Measurements from ENCODE around the gene ZGPAT. TPM values are rescaled to one million over a fixed set of nuclear protein-coding genes. Genes with fewer than 3 reads are reported as not detected.

The ZGPAT gene
- total and polyA plus RNA-seq, 2 of the 13 experiments (the other 11 are each of a cell fraction or from before 2014, with no cell fraction given): 23.0 to 41.9 TPM

DNA sequence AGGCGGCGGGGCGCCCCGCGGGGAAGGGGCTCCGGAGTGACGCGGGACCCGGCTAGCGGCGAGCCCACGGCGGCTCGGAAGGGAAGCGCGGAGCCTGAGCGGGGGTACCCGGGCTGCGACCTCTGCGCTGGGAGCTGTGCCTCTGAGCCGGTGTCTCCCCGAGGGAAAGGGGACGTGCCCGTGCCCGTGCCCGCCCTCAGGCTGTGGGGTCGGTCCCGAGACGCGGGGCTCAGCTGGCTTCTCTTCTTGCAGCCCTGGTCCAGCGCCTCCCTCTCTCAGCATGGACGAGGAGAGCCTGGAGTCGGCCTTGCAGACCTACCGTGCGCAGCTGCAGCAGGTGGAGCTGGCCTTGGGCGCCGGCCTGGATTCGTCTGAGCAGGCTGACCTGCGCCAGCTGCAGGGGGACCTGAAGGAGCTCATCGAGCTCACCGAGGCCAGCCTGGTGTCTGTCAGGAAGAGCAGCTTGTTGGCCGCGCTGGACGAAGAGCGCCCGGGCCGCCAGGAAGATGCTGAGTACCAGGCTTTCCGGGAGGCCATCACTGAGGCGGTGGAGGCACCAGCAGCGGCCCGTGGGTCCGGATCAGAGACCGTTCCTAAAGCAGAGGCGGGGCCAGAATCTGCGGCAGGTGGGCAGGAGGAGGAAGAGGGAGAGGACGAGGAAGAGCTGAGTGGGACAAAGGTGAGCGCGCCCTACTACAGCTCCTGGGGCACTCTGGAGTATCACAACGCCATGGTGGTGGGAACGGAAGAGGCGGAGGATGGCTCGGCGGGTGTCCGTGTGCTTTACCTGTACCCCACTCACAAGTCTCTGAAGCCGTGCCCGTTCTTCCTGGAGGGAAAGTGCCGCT lies 686 bp downstream of the ZGPAT start (continued):
- TF ChIP-seq MXI1 (IDR thresholded peaks at IDR 0.05; ENCODE audit: borderline replicate concordance, low read depth, low read length) (no peak; the same call in 2 of the 3 replicates), ZNF382 (CRISPR knock-in tag; IDR thresholded peaks at IDR 0.05; ENCODE audit: borderline replicate concordance) (no peak), ZFAT (CRISPR knock-in tag; conservative IDR thresholded peaks at IDR 0.05) (no peak), MIXL1 (CRISPR knock-in tag; IDR thresholded peaks at IDR 0.05) (no peak), ZNF138 (CRISPR knock-in tag; IDR thresholded peaks at IDR 0.05; ENCODE audit: low read depth) (no peak), ZNF335 (CRISPR knock-in tag; IDR thresholded peaks at IDR 0.05) (no peak), PITX1 (CRISPR knock-in tag; IDR thresholded peaks at IDR 0.05) (no peak), KDM6A (CRISPR knock-in tag; IDR thresholded peaks at IDR 0.05; ENCODE audit: low read depth) (no peak), ZKSCAN1 (IDR thresholded peaks at IDR 0.05; ENCODE audit: low read length) (peak; percentile 82), HMGA1 (CRISPR knock-in tag; conservative IDR thresholded peaks at IDR 0.05) (no peak), RBAK (CRISPR knock-in tag; IDR thresholded peaks at IDR 0.05) (no peak; the same call in 1 of the 2 replicates), ZNF878 (CRISPR knock-in tag; IDR thresholded peaks at IDR 0.05) (no peak), TEAD2 (CRISPR knock-in tag; IDR thresholded peaks at IDR 0.05) (no peak), ZNF615 (CRISPR knock-in tag; IDR thresholded peaks at IDR 0.05; ENCODE audit: borderline replicate concordance) (no peak), CHCHD3 (CRISPR knock-in tag; IDR thresholded peaks at IDR 0.05) (peak; percentile 33; the same call in 1 of the 2 replicates), RORA (CRISPR knock-in tag; IDR thresholded peaks at IDR 0.05) (no peak)
- TF ChIP-seq, protein P1, sequence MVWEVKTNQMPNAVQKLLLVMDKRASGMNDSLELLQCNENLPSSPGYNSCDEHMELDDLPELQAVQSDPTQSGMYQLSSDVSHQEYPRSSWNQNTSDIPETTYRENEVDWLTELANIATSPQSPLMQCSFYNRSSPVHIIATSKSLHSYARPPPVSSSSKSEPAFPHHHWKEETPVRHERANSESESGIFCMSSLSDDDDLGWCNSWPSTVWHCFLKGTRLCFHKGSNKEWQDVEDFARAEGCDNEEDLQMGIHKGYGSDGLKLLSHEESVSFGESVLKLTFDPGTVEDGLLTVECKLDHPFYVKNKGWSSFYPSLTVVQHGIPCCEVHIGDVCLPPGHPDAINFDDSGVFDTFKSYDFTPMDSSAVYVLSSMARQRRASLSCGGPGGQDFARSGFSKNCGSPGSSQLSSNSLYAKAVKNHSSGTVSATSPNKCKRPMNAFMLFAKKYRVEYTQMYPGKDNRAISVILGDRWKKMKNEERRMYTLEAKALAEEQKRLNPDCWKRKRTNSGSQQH (CRISPR knock-in tag; IDR thresholded peaks at IDR 0.05; ENCODE audit: low read depth): no peak
- TF ChIP-seq, protein P2, sequence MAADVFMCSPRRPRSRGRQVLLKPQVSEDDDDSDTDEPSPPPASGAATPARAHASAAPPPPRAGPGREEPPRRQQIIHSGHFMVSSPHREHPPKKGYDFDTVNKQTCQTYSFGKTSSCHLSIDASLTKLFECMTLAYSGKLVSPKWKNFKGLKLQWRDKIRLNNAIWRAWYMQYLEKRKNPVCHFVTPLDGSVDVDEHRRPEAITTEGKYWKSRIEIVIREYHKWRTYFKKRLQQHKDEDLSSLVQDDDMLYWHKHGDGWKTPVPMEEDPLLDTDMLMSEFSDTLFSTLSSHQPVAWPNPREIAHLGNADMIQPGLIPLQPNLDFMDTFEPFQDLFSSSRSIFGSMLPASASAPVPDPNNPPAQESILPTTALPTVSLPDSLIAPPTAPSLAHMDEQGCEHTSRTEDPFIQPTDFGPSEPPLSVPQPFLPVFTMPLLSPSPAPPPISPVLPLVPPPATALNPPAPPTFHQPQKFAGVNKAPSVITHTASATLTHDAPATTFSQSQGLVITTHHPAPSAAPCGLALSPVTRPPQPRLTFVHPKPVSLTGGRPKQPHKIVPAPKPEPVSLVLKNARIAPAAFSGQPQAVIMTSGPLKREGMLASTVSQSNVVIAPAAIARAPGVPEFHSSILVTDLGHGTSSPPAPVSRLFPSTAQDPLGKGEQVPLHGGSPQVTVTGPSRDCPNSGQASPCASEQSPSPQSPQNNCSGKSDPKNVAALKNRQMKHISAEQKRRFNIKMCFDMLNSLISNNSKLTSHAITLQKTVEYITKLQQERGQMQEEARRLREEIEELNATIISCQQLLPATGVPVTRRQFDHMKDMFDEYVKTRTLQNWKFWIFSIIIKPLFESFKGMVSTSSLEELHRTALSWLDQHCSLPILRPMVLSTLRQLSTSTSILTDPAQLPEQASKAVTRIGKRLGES (CRISPR knock-in tag; IDR thresholded peaks at IDR 0.05; ENCODE audit: borderline replicate concordance): no peak
- TF ChIP-seq, protein P3, sequence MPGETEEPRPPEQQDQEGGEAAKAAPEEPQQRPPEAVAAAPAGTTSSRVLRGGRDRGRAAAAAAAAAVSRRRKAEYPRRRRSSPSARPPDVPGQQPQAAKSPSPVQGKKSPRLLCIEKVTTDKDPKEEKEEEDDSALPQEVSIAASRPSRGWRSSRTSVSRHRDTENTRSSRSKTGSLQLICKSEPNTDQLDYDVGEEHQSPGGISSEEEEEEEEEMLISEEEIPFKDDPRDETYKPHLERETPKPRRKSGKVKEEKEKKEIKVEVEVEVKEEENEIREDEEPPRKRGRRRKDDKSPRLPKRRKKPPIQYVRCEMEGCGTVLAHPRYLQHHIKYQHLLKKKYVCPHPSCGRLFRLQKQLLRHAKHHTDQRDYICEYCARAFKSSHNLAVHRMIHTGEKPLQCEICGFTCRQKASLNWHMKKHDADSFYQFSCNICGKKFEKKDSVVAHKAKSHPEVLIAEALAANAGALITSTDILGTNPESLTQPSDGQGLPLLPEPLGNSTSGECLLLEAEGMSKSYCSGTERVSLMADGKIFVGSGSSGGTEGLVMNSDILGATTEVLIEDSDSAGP (CRISPR knock-in tag; IDR thresholded peaks at IDR 0.05; ENCODE audit: borderline replicate concordance): peak; percentile 27; the same call in 1 of the 2 replicates
- TF ChIP-seq, protein P4, sequence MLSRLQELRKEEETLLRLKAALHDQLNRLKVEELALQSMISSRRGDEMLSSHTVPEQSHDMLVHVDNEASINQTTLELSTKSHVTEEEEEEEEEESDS (CRISPR knock-in tag; IDR thresholded peaks at IDR 0.05; ENCODE audit: borderline replicate concordance): no peak
- TF ChIP-seq, protein P5, sequence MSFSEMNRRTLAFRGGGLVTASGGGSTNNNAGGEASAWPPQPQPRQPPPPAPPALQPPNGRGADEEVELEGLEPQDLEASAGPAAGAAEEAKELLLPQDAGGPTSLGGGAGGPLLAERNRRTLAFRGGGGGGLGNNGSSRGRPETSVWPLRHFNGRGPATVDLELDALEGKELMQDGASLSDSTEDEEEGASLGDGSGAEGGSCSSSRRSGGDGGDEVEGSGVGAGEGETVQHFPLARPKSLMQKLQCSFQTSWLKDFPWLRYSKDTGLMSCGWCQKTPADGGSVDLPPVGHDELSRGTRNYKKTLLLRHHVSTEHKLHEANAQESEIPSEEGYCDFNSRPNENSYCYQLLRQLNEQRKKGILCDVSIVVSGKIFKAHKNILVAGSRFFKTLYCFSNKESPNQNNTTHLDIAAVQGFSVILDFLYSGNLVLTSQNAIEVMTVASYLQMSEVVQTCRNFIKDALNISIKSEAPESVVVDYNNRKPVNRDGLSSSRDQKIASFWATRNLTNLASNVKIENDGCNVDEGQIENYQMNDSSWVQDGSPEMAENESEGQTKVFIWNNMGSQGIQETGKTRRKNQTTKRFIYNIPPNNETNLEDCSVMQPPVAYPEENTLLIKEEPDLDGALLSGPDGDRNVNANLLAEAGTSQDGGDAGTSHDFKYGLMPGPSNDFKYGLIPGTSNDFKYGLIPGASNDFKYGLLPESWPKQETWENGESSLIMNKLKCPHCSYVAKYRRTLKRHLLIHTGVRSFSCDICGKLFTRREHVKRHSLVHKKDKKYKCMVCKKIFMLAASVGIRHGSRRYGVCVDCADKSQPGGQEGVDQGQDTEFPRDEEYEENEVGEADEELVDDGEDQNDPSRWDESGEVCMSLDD (CRISPR knock-in tag; IDR thresholded peaks at IDR 0.05; ENCODE audit: borderline replicate concordance): no peak
